ENCODE data around the gene NAB1.

- TF ChIP-seq CTCF (IDR thresholded peaks at IDR 0.05): no peak
- no peak for TF ChIP-seq EP300 (IDR thresholded peaks at IDR 0.05)
- TF ChIP-seq POLR2AphosphoS5 (IDR thresholded peaks at IDR 0.05): no peak
- no peak for TF ChIP-seq POLR2A (IDR thresholded peaks at IDR 0.05)
Observed at GRCh38 chr2:190717764-190718651, 69.1 kb downstream of the NAB1 start.
